ENCODE results near the gene TGDS.
A peak's percentile ranks its signal among the peaks of the same experiment; 100 is the strongest.
"Not testable (repeated sequence)": the region's sequence is repeated elsewhere in the genome, so short reads cannot be mapped to it uniquely, and the experiment has no call there.

The TGDS gene

GRCh38 chr13:94595950-94596574, at the start of gene TGDS:
TSS of gene TGDS (minus strand) at chr13:94596152. CDS start at chr13:94596136, 16 bp downstream.
- peak; percentile 88 to 90 for DNase-seq

GRCh38 chr13:94641409-94641941, 45.5 kb upstream of the TGDS start:
- no peak for DNase-seq

- no peak for DNase-seq
Observed at GRCh38 chr13:94640721-94641120, 44.8 kb upstream of the TGDS start.

GRCh38 chr13:94637677-94638076, 41.7 kb upstream of the TGDS start:
- DNase-seq = not testable (repeated sequence)

GRCh38 chr13:94636942-94637578, 41.1 kb upstream of the TGDS start:
- DNase-seq = no peak

GRCh38 chr13:94636096-94636495, 40.1 kb upstream of the TGDS start:
- not testable (repeated sequence) for DNase-seq

- DNase-seq = no peak
Observed at GRCh38 chr13:94632226-94632980, 36.5 kb upstream of the TGDS start.

- DNase-seq = no peak
Observed at GRCh38 chr13:94630858-94631257, 34.9 kb upstream of the TGDS start.

GRCh38 chr13:94623316-94623715, 27.4 kb upstream of the TGDS start:
- DNase-seq = no peak

- no peak for DNase-seq
Observed at GRCh38 chr13:94622344-94622743, 26.4 kb upstream of the TGDS start.

- DNase-seq = peak in 1 of 2 experiments; percentile 27
Observed at GRCh38 chr13:94620286-94620896, 24.4 kb upstream of the TGDS start.

- no peak for DNase-seq
Observed at GRCh38 chr13:94617389-94618000, 21.5 kb upstream of the TGDS start.

- DNase-seq = no peak
Observed at GRCh38 chr13:94613051-94613450, 17.1 kb upstream of the TGDS start.

- no peak for DNase-seq
Observed at GRCh38 chr13:94612050-94612449, 16.1 kb upstream of the TGDS start.

- DNase-seq = no peak
Observed at GRCh38 chr13:94610475-94610874, 14.5 kb upstream of the TGDS start.

GRCh38 chr13:94609196-94609595, 13.2 kb upstream of the TGDS start:
- DNase-seq = no peak

- DNase-seq = no peak
Observed at GRCh38 chr13:94608586-94608985, 12.6 kb upstream of the TGDS start.

- DNase-seq = no peak
Observed at GRCh38 chr13:94607939-94608338, 12.0 kb upstream of the TGDS start.

GRCh38 chr13:94607056-94607455, 11.1 kb upstream of the TGDS start:
- DNase-seq = no peak

GRCh38 chr13:94602467-94602866, 6.5 kb upstream of the TGDS start:
- DNase-seq = no peak

GRCh38 chr13:94601446-94602431, 5.8 kb upstream of the TGDS start, which contains the start of gene GPR180:
TSS of gene GPR180 (plus strand) at chr13:94601857. CDS start at chr13:94601928, 71 bp downstream.
- DNase-seq = peak; percentile 89 to 92

All from activated CD4-positive, alpha-beta T cell treated with anti-CD3 and anti-CD28 coated beads, Interleukin-2, amount 50 U/mL, for 48 hours (primary cell).